B cell (primary cell): ENCODE results near the gene ZNF80. TPM values are rescaled to one million over a fixed set of nuclear protein-coding genes. Genes with fewer than 3 reads are reported as not detected.

Experiments used
- ATAC-seq: fragments of 200-7000 bp; cut with Tn5 transposase; one replicate; pipeline ENCODE4 v1.10.0; 2021; ENCODE audit warnings: low read depth, mild to moderate bottlenecking, moderate number of reproducible peaks, moderate library complexity
- CTCF ChIA-PET: fragments of 350-600 bp; sonication (Branson Sonifier 250); formaldehyde crosslinking; loops from one replicate; lab custom pipeline; 2021; ENCODE audit warnings: antibody characterized with exemption, inconsistent platforms; lab: Charles Lee
- POLR2A ChIA-PET: fragments of 350-600 bp; sonication (Branson Sonifier 250); formaldehyde crosslinking; loops from one replicate; lab custom pipeline; 2021; ENCODE audit warnings: antibody characterized with exemption; lab: Charles Lee
- DNase-seq: peaks from one replicate; pipeline ENCODE4 v3.0.0; 2013
- H2AFZ ChIP-seq: 2 replicates; pipeline ENCODE4 v1.6.1; 2012; ENCODE audit warnings: mild to moderate bottlenecking, low read depth, low read length; ENCODE audit not compliant: insufficient read depth, poor library complexity, severe bottlenecking
- H3K27ac ChIP-seq, 2 donors: 1 replicate in 1 of 2; 2 replicates in 1 of 2; pipeline ENCODE4 v1.5.1; 2012 to 2013; ENCODE audit warnings: low read length in 2 of 2, mild to moderate bottlenecking in 2 of 2, moderate library complexity in 1 of 2
- H3K27me3 ChIP-seq, 4 experiments: fragments of 200-600 bp in 1 of 4; sonication (generic) in 1 of 4; replicated peaks in 1 of 4; 1 replicate in 2 of 4; 2 replicates in 2 of 4; pipeline versions ENCODE4 v1.6.1 to v1.7.0; 2013 to 2016; ENCODE audit warnings: low read length in 3 of 4, mild to moderate bottlenecking in 2 of 4, mixed read lengths in 1 of 4, moderate library complexity in 1 of 4; ENCODE audit not compliant: insufficient read depth in 4 of 4, control insufficient read depth in 3 of 4; ENCODE audit errors: control extremely low read depth in 1 of 4
- H3K36me3 ChIP-seq, 2 experiments: replicated peaks in 1 of 2; 1 replicate in 1 of 2; 2 replicates in 1 of 2; pipeline versions ENCODE4 v1.6.1 to v1.7.1; 2013; ENCODE audit warnings: low read length in 1 of 2; ENCODE audit not compliant: insufficient read depth in 2 of 2, control insufficient read depth in 1 of 2; ENCODE audit errors: control extremely low read depth in 1 of 2, extremely low read depth in 1 of 2
- H3K4me1 ChIP-seq, 2 donors: fragments of 200-600 bp in 1 of 2; sonication (generic) in 1 of 2; 1 replicate in 1 of 2; 2 replicates in 1 of 2; pipeline versions ENCODE4 v1.5.1 to v1.6.1; 2013 to 2017; ENCODE audit warnings: low read length in 2 of 2; ENCODE audit not compliant: control insufficient read depth in 2 of 2, insufficient read depth in 2 of 2
- H3K4me2 ChIP-seq: replicated peaks from 2 replicates; pipeline ENCODE3; 2012; ENCODE audit warnings: mild to moderate bottlenecking, low read depth, low read length; ENCODE audit not compliant: poor library complexity, severe bottlenecking
- H3K4me3 ChIP-seq, 5 experiments: fragments of 200-600 bp in 1 of 5; sonication (generic) in 1 of 5; 1 replicate in 3 of 5; 2 replicates in 2 of 5; pipeline versions ENCODE4 v1.5.1 to v1.7.0; 2011 to 2016; ENCODE audit warnings: low read length in 4 of 5, mild to moderate bottlenecking in 4 of 5, low read depth in 2 of 5, control low read depth in 1 of 5, moderate library complexity in 1 of 5; ENCODE audit not compliant: insufficient read depth in 1 of 5; ENCODE audit errors: control extremely low read depth in 1 of 5, extremely low read depth in 1 of 5
- H3K79me2 ChIP-seq: fragments of 200-600 bp; sonication (generic); one replicate; pipeline ENCODE4 v1.6.0; 2016; ENCODE audit warnings: low read length; ENCODE audit not compliant: control insufficient read depth, insufficient read depth
- H3K9ac ChIP-seq: fragments of 200-600 bp; sonication (generic); 2 replicates; pipeline ENCODE4 v1.6.1; 2017; ENCODE audit warnings: mild to moderate bottlenecking, low read length, moderate library complexity
- H3K9me3 ChIP-seq, 3 donors: one replicate each; pipeline versions ENCODE4 v1.6.1 to v1.7.1; 2013; ENCODE audit warnings: low read length in 2 of 3; ENCODE audit not compliant: control insufficient read depth in 2 of 3, insufficient read depth in 1 of 3; ENCODE audit errors: control extremely low read depth in 1 of 3
- H4K20me1 ChIP-seq: 2 replicates; pipeline ENCODE4 v1.6.0; 2012; ENCODE audit warnings: mild to moderate bottlenecking, low read length; ENCODE audit not compliant: insufficient read depth, control insufficient read depth, poor library complexity, severe bottlenecking
- H3K27ac Mint-ChIP-seq: one replicate; pipeline ENCODE4 v1.8.0; 2021; ENCODE audit warnings: mixed read lengths
- H3K27me3 Mint-ChIP-seq: one replicate; pipeline ENCODE4 v1.8.0; 2021; ENCODE audit warnings: mixed read lengths
- H3K4me1 Mint-ChIP-seq: one replicate; pipeline ENCODE4 v1.8.0; 2021; ENCODE audit warnings: mixed read lengths
- H3K4me3 Mint-ChIP-seq: one replicate; pipeline ENCODE4 v1.8.0; 2021; ENCODE audit warnings: mixed read lengths
- H3K9me3 Mint-ChIP-seq: one replicate; pipeline ENCODE4 v1.8.0; 2022; ENCODE audit warnings: mixed read lengths; ENCODE audit not compliant: insufficient read depth
- EZH2 ChIP-seq: IDR thresholded peaks from 2 replicates; pipeline ENCODE4 v1.6.1; 2012; ENCODE audit warnings: borderline replicate concordance, low read depth, mild to moderate bottlenecking, moderate library complexity, low read length; ENCODE audit not compliant: insufficient read depth, poor library complexity, severe bottlenecking
- intact Hi-C: fragments of 100-400 bp; cut with micrococcal nuclease; formaldehyde crosslinking; loops from one replicate; pipeline ENCODE4 v1.10.0; 2022
- polyA plus RNA-seq: library from polyadenylated mRNA; depleted of rRNA; stranded (reverse); fragments of >200 nt; gene quantifications from 2 replicates; pipeline ENCODE4 v1.2.3, GENCODE V29; 2012
- total RNA-seq, 2 donors: library from RNA; stranded (reverse); fragments of 120-200 nt in 1 of 2; gene quantifications; 1 replicate in 1 of 2; 2 replicates in 1 of 2; pipeline versions ENCODE4 v1.2.3 to v1.2.4, GENCODE V29; 2013 to 2022
- TF ChIP-seq, protein P1 (sequence below): fragments of 200-600 bp; IDR thresholded peaks from one replicate; pipeline ENCODE4 v1.8.0; 2022; ENCODE audit warnings: antibody characterized with exemption, mild to moderate bottlenecking

ZNF80 gene
- total and polyA plus RNA-seq, 2 donors (not counting 1 experiment from before 2014, with no cell fraction given) = 0.04 to 0.42 TPM

- Histone ChIP-seq H2AFZ (no peak overlapping the region), H3K9ac (no peak overlapping the region), H3K36me3 (no peaks in the 10 kb centered on the region), H3K4me1 (no peaks in the 10 kb centered on the region), H3K4me3 (no peak overlapping the region), H3K4me2 (no peak overlapping the region), H3K79me2 (no peaks in the 10 kb centered on the region), H4K20me1 (no peaks in the 10 kb centered on the region), H3K27me3 (no peaks in the 10 kb centered on the region), H3K9me3 (no peaks in the 10 kb centered on the region), H3K27ac (no peak overlapping the region)
- Mint-ChIP-seq H3K27me3 (no peaks in the 10 kb centered on the region), H3K9me3 (no peaks in the 10 kb centered on the region), H3K4me3 (no peak overlapping the region), H3K27ac (no peak overlapping the region), H3K4me1 (no peaks in the 10 kb centered on the region)
- intact Hi-C loops = no loop called here
- ChIA-PET POLR2A (no interaction called here), CTCF (interaction anchor here (1.2 kb wide), 1 partner anchor 22 kb away, joined by 3 read pairs; no protein-coding TSS in a partner anchor)
- ATAC-seq (no peak), DNase-seq (no peak)
- TF ChIP-seq EZH2 = no peak
- TF ChIP-seq, protein P1, sequence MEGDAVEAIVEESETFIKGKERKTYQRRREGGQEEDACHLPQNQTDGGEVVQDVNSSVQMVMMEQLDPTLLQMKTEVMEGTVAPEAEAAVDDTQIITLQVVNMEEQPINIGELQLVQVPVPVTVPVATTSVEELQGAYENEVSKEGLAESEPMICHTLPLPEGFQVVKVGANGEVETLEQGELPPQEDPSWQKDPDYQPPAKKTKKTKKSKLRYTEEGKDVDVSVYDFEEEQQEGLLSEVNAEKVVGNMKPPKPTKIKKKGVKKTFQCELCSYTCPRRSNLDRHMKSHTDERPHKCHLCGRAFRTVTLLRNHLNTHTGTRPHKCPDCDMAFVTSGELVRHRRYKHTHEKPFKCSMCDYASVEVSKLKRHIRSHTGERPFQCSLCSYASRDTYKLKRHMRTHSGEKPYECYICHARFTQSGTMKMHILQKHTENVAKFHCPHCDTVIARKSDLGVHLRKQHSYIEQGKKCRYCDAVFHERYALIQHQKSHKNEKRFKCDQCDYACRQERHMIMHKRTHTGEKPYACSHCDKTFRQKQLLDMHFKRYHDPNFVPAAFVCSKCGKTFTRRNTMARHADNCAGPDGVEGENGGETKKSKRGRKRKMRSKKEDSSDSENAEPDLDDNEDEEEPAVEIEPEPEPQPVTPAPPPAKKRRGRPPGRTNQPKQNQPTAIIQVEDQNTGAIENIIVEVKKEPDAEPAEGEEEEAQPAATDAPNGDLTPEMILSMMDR = no peak
Observed at GRCh38 chr3:114192136-114192535, 45.2 kb downstream of the ZNF80 start.

GRCh38 chr3:114186501-114186900 lies 50.9 kb downstream of the ZNF80 start:
- Mint-ChIP-seq H3K9me3 (peaks cover 3% of the 10 kb centered on the region), H3K4me3 (no peak overlapping the region), H3K4me1 (no peaks in the 10 kb centered on the region), H3K27ac (no peak overlapping the region), H3K27me3 (no peaks in the 10 kb centered on the region)
- no peaks in the 10 kb centered on the region for H3K4me1 ChIP-seq
- ChIA-PET CTCF (no interaction called here), POLR2A (no interaction called here)
- H3K4me3 ChIP-seq = no peak overlapping the region
- H3K27me3 ChIP-seq = no peaks in the 10 kb centered on the region
- no peak overlapping the region for H2AFZ ChIP-seq
- no peak overlapping the region for H3K4me2 ChIP-seq
- H3K36me3 ChIP-seq = no peaks in the 10 kb centered on the region
- no peak overlapping the region for H3K9ac ChIP-seq
- DNase-seq = no peak
- no peak for ATAC-seq
- no peaks in the 10 kb centered on the region for H4K20me1 ChIP-seq
- H3K27ac ChIP-seq = no peak overlapping the region
- H3K79me2 ChIP-seq = no peaks in the 10 kb centered on the region
- H3K9me3 ChIP-seq = peaks cover 0 to 19% (median 7%) of the 10 kb centered on the region in 3 donors
- intact Hi-C loops = no loop called here
- no peak for TF ChIP-seq EZH2
- TF ChIP-seq, protein P1 = no peak

Other genes starting within 250 kb of the ZNF80 start
- 47.9 and 52.5 TPM in 2 replicates for gene CCDC191, start 181.1 kb downstream of the ZNF80 start, total RNA-seq
- gene CCDC191, start 181.1 kb downstream of the ZNF80 start, polyA plus RNA-seq = 23.6 and 26.7 TPM in 2 replicates
- gene QTRT2, start 180.8 kb downstream of the ZNF80 start, total RNA-seq = 59.5 and 61.8 TPM in 2 replicates
- gene QTRT2, start 180.8 kb downstream of the ZNF80 start, polyA plus RNA-seq = 15.8 and 20.5 TPM in 2 replicates
- gene DRD3, start 58.5 kb downstream of the ZNF80 start, total RNA-seq = not detected in 2 replicates
- not detected in 2 replicates for gene DRD3, start 58.5 kb downstream of the ZNF80 start, polyA plus RNA-seq
- gene TIGIT, start 56.5 kb upstream of the ZNF80 start, total RNA-seq = 2.5 and 4.6 TPM in 2 replicates
- 1.3 and 2.5 TPM in 2 replicates for gene TIGIT, start 56.5 kb upstream of the ZNF80 start, polyA plus RNA-seq